Neural progenitor cell (in vitro differentiated cells): Measurements from ENCODE around the gene PLK1.
"Not testable (repeated sequence)": the region's sequence is repeated elsewhere in the genome, so short reads cannot be mapped to it uniquely, and the experiment has no call there.

Experiments used
- EZH2 ChIP-seq: fragments of 200-600 bp; sonication (generic); IDR thresholded peaks from 2 replicates; pipeline ENCODE4 v1.6.1; 2017; ENCODE audit warnings: antibody characterized with exemption, mild to moderate bottlenecking, moderate library complexity
- EZH2phosphoT487 ChIP-seq: fragments of 200-600 bp; sonication (generic); IDR thresholded peaks from 2 replicates; pipeline ENCODE4 v1.6.1; 2017; ENCODE audit warnings: antibody characterized with exemption
- TF ChIP-seq, protein P1 (sequence below): fragments of 200-600 bp; sonication (generic); IDR thresholded peaks from 2 replicates; pipeline ENCODE4 v1.5.1; 2017; ENCODE audit warnings: antibody characterized with exemption, mild to moderate bottlenecking

DNA sequence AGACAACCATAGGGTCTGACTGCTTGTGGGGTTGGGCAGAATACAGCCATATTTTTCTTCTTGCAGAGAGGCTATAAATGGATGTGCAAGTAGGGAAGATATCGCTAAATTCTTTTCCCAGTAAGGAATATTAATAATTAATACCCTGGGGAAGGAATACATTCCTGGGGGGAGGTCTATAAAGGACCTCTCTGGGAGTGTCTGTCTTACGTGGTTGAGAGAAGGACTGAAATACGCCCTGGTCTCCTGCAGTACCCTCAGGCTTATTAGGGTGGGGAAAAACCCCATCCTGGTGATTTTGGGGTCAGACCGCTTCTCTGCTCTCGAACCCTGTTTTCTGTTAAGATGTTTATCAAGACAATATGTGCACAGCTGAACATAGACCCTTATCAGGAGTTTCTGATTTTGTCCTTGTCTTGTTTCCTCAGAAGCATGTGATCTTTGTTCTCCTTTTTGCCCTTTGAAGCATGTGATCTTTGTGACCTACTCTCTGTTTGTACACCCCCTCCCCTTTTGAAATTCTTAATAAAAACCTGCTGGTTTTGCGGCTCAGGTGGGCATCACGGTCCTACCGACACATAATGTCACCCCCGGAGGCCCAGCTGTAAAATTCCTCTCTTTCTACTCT is 44.0 kb downstream of the PLK1 start:
- TF ChIP-seq EZH2, EZH2phosphoT487: not testable (repeated sequence)
- TF ChIP-seq, protein P1, sequence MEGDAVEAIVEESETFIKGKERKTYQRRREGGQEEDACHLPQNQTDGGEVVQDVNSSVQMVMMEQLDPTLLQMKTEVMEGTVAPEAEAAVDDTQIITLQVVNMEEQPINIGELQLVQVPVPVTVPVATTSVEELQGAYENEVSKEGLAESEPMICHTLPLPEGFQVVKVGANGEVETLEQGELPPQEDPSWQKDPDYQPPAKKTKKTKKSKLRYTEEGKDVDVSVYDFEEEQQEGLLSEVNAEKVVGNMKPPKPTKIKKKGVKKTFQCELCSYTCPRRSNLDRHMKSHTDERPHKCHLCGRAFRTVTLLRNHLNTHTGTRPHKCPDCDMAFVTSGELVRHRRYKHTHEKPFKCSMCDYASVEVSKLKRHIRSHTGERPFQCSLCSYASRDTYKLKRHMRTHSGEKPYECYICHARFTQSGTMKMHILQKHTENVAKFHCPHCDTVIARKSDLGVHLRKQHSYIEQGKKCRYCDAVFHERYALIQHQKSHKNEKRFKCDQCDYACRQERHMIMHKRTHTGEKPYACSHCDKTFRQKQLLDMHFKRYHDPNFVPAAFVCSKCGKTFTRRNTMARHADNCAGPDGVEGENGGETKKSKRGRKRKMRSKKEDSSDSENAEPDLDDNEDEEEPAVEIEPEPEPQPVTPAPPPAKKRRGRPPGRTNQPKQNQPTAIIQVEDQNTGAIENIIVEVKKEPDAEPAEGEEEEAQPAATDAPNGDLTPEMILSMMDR: not testable (repeated sequence)
